Glutamatergic neuron (in vitro differentiated cells): ENCODE data around the gene TNFRSF13B. TPM values are rescaled to one million over a fixed set of nuclear protein-coding genes. Genes with fewer than 3 reads are reported as not detected.

Experiments
- DNase-seq: peaks from one replicate; pipeline ENCODE4 v3.0.0; 2022
- H3K27ac Mint-ChIP-seq: one replicate; pipeline ENCODE4 v1.8.0; 2020; ENCODE audit warnings: mild to moderate bottlenecking, mixed read lengths, inconsistent platforms; ENCODE audit not compliant: unreplicated experiment
- H3K27me3 Mint-ChIP-seq: one replicate; pipeline ENCODE4 v1.8.0; 2020; ENCODE audit warnings: mild to moderate bottlenecking, moderate library complexity, mixed read lengths, inconsistent platforms; ENCODE audit not compliant: unreplicated experiment
- H3K36me3 Mint-ChIP-seq: one replicate; pipeline ENCODE4 v1.8.0; 2020; ENCODE audit warnings: mild to moderate bottlenecking, mixed read lengths, inconsistent platforms; ENCODE audit not compliant: unreplicated experiment
- H3K4me1 Mint-ChIP-seq: one replicate; pipeline ENCODE4 v1.8.0; 2020; ENCODE audit warnings: mild to moderate bottlenecking, low read depth, mixed read lengths, inconsistent platforms; ENCODE audit not compliant: unreplicated experiment
- H3K4me3 Mint-ChIP-seq: one replicate; pipeline ENCODE4 v1.8.0; 2020; ENCODE audit warnings: mild to moderate bottlenecking, mixed read lengths, inconsistent platforms; ENCODE audit not compliant: unreplicated experiment
- H3K9me3 Mint-ChIP-seq: one replicate; pipeline ENCODE4 v1.8.0; 2020; ENCODE audit warnings: mild to moderate bottlenecking, moderate library complexity, mixed read lengths, inconsistent platforms; ENCODE audit not compliant: unreplicated experiment
- total RNA-seq: library from RNA; stranded (reverse); fragmentation: NEBNext Ultra II Directional; extraction: Animal tissue kit (Norgen Biotek cat#: 25700); gene quantifications from one replicate; pipeline ENCODE4 v1.2.1, GENCODE V29; 2021; ENCODE audit not compliant: unreplicated experiment
- TF ChIP-seq, protein P1 (sequence below): fragments of 200-600 bp; sonication (generic); IDR thresholded peaks from one replicate; pipeline ENCODE4 v1.5.0; 2021; ENCODE audit not compliant: partially characterized antibody, unreplicated experiment

Gene TNFRSF13B
- total RNA-seq, 1 donor from 2014 or later: not detected

- H3K27ac Mint-ChIP-seq: no peak overlapping the region
- no peak overlapping the region for H3K4me3 Mint-ChIP-seq
- H3K27me3 Mint-ChIP-seq: no peaks in the 10 kb centered on the region
- no peak for DNase-seq
- TF ChIP-seq, protein P1, sequence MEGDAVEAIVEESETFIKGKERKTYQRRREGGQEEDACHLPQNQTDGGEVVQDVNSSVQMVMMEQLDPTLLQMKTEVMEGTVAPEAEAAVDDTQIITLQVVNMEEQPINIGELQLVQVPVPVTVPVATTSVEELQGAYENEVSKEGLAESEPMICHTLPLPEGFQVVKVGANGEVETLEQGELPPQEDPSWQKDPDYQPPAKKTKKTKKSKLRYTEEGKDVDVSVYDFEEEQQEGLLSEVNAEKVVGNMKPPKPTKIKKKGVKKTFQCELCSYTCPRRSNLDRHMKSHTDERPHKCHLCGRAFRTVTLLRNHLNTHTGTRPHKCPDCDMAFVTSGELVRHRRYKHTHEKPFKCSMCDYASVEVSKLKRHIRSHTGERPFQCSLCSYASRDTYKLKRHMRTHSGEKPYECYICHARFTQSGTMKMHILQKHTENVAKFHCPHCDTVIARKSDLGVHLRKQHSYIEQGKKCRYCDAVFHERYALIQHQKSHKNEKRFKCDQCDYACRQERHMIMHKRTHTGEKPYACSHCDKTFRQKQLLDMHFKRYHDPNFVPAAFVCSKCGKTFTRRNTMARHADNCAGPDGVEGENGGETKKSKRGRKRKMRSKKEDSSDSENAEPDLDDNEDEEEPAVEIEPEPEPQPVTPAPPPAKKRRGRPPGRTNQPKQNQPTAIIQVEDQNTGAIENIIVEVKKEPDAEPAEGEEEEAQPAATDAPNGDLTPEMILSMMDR: no peak
- H3K9me3 Mint-ChIP-seq: no peaks in the 10 kb centered on the region
- peaks cover 26% of the 10 kb centered on the region for H3K36me3 Mint-ChIP-seq
- peaks cover 10% of the 10 kb centered on the region for H3K4me1 Mint-ChIP-seq
Observed at GRCh38 chr17:16953841-16954240, 18.1 kb downstream of the TNFRSF13B start.

DNA sequence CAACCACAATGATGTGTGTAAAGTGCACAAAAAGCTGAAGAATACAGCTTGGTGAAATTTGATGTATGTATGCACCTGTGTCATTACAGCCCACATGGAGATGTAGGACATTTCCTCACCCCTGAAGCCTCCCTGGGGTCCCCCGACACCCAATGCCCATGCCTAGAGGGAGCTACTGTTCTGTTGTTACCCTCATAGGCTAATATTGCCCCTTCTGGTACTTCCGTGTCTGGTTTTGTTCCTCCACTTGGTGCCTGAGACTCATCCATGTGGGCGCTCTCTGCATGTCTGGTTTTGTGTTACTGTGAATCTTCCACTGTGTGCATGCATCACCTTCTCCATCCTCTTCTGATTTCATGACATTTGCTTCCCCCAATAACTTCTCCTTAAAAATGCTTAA, 18.6 kb downstream of the TNFRSF13B start:
- TF ChIP-seq, protein P1: no peak
- H3K4me3 Mint-ChIP-seq: peak overlapping the region; percentile 3
- peaks cover 31% of the 10 kb centered on the region for H3K36me3 Mint-ChIP-seq
- H3K9me3 Mint-ChIP-seq: no peaks in the 10 kb centered on the region
- H3K27ac Mint-ChIP-seq: no peak overlapping the region
- peaks cover 10% of the 10 kb centered on the region for H3K4me1 Mint-ChIP-seq
- no peak for DNase-seq
- H3K27me3 Mint-ChIP-seq: no peaks in the 10 kb centered on the region

DNA sequence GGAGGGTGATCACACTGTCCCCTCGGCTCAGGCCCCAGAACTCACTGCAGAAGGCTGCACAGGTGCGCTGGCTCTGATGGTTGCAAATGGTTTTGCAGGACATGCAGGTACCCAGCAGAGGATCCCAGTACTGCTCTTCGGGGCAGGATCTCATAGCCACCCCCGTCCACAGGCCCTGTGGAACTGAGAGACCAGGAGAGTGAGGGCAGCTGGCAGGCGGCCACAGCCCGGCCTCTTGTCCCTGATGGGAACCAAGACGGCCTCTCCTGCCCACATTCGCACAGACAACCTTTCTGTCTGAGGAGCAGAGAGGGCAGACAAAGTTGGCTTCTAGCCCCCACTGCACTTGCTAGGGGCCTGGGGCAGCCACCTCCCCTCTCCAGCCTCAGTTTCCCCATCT, 19.5 kb downstream of the TNFRSF13B start:
- Mint-ChIP-seq H3K27ac (no peak overlapping the region), H3K9me3 (peaks cover 3% of the 10 kb centered on the region), H3K36me3 (peaks cover 39% of the 10 kb centered on the region), H3K4me3 (no peak overlapping the region), H3K4me1 (peaks cover 10% of the 10 kb centered on the region), H3K27me3 (peaks cover 5% of the 10 kb centered on the region)
- no peak for DNase-seq
- TF ChIP-seq, protein P1: no peak

GRCh38 chr17:16950488-16950887, 21.4 kb downstream of the TNFRSF13B start:
- Mint-ChIP-seq H3K27ac (no peak overlapping the region), H3K9me3 (peaks cover 11% of the 10 kb centered on the region), H3K36me3 (peaks cover 38% of the 10 kb centered on the region), H3K27me3 (peaks cover 7% of the 10 kb centered on the region), H3K4me3 (no peak overlapping the region), H3K4me1 (peaks cover 7% of the 10 kb centered on the region)
- no peak for DNase-seq
- TF ChIP-seq, protein P1: no peak

GRCh38 chr17:16948587-16949376, 23.1 kb downstream of the TNFRSF13B start:
- DNase-seq: no peak
- Mint-ChIP-seq H3K36me3 (peaks cover 32% of the 10 kb centered on the region), H3K27me3 (peaks cover 7% of the 10 kb centered on the region), H3K9me3 (peaks cover 14% of the 10 kb centered on the region), H3K27ac (no peak overlapping the region), H3K4me1 (peaks cover 5% of the 10 kb centered on the region), H3K4me3 (no peak overlapping the region)
- TF ChIP-seq, protein P1: no peak
